ENCODE results near the gene ATR. TPM values are rescaled to one million over a fixed set of nuclear protein-coding genes. Genes with fewer than 3 reads are reported as not detected.

ATR gene
- total RNA-seq = 8.3 TPM

DNA sequence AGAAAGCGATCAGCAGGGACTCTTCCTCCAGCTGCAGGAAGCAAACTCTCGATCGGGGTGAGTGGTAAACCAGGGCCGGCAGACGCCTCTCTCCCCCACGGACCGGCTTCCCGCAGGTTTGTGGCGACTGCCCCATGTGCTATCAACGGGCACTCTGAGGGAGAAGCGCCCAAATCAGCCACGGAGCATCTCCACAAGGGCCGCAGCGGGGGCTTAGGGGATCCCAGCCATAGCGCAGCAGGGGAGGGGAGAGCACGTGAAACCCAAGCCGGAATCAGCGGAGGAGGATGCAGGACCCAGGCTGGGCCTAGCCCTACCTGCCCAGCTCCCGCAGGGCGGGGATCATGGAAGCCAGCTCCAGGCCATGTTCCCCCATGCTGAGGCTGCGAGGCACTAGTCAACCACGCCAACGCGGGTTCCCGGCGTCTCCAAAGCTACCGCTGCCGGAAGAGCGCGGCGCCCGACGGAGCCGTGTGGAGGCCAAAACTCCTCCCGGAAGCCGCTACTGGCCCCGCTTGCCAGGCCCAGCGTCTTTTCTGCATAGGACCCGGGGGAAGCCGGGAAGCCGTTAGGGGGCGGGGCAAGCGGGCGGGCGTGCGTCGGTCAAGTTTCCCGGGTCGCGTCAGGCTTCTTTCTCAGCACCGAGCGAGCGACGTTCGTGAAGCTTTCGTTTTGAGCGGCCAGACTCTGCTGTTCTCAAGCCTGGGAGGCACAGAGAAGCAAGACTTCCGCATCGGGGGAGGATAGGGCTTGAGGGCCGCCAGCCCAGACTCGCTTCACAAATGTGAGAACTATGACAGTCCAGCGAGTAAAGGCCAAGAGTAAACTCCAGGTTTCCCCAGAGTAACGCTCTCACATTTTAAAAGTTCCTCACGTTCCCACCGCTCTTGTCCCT, at the start of gene ATR:
Gene ATR (minus strand): TSS at position 405 of the 895 bp plus-strand sequence. CDS start 29 bp downstream, at position 376.
- peak within 1 kb of the TSS; percentile 65 to 81 for H3K4me3 ChIP-seq
- H3K9me3 ChIP-seq = no peaks in the 10 kb centered on the region
- intact Hi-C loops (cut with DNase I) = loop anchor here (1.0 to 2.0 kb wide), 4 partner anchors 17 to 422 kb away; partner anchors contain the start of genes TRPC1, U2SURP and XRN1
- peak; percentile 85 to 98 for DNase-seq (ENCODE audit: low spot score in 2 of 2)
- H3K4me1 ChIP-seq = peaks cover 0 to 10% of the 10 kb centered on the region in 2 donors
- no peaks in the 10 kb centered on the region for H3K27me3 ChIP-seq
- TF ChIP-seq, protein P1, sequence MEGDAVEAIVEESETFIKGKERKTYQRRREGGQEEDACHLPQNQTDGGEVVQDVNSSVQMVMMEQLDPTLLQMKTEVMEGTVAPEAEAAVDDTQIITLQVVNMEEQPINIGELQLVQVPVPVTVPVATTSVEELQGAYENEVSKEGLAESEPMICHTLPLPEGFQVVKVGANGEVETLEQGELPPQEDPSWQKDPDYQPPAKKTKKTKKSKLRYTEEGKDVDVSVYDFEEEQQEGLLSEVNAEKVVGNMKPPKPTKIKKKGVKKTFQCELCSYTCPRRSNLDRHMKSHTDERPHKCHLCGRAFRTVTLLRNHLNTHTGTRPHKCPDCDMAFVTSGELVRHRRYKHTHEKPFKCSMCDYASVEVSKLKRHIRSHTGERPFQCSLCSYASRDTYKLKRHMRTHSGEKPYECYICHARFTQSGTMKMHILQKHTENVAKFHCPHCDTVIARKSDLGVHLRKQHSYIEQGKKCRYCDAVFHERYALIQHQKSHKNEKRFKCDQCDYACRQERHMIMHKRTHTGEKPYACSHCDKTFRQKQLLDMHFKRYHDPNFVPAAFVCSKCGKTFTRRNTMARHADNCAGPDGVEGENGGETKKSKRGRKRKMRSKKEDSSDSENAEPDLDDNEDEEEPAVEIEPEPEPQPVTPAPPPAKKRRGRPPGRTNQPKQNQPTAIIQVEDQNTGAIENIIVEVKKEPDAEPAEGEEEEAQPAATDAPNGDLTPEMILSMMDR (IDR thresholded peaks at IDR 0.05) = no peak
- H3K27ac ChIP-seq = peak within 1 kb of the TSS; percentile 91 to 94
- H3K36me3 ChIP-seq = no peaks in the 10 kb centered on the region

DNA sequence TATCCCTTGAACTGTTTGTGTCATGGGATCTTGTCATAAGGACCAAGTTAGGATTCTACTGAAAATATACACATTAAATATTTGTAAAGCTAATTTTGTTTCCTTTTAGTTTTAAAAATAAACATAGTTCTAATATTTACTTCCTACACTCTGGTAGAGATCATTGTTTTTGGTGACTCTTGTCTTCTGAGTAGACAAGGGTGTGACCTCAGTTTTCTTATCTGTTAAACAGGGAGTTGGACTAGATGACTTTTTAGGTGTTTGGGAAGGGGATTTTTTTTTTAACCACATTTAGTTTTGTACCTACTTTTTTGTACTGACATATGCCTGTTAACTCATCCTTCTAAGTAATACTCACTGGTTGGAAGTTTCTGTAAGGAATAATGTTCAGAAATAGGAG, 48.4 kb upstream of the ATR start:
- intact Hi-C loops (cut with DNase I) = no loop called here
- H3K27me3 ChIP-seq = no peaks in the 10 kb centered on the region
- no peaks in the 10 kb centered on the region for H3K4me1 ChIP-seq
- H3K4me3 ChIP-seq = no peak overlapping the region
- H3K36me3 ChIP-seq = no peaks in the 10 kb centered on the region
- H3K9me3 ChIP-seq = no peaks in the 10 kb centered on the region
- TF ChIP-seq, protein P1 (IDR thresholded peaks at IDR 0.05) = no peak
- DNase-seq (ENCODE audit: low spot score in 2 of 2) = no peak
- no peak overlapping the region for H3K27ac ChIP-seq

DNA sequence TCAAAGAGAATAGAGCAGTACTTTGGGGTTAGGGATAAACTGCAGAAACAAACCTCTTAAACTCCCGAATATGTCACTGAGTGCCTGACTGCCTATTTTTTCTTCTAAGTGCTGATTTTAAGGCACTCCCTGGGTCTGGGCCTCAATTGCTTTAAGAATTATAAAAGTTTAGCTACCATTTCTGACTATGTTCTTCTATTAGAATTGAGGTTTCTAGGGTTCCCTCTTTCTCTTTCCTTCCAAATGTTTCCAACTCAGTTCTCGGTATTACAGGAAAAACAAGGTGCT, 46.6 kb upstream of the ATR start:
- intact Hi-C loops (cut with DNase I) = no loop called here
- H3K9me3 ChIP-seq = no peaks in the 10 kb centered on the region

DNA sequence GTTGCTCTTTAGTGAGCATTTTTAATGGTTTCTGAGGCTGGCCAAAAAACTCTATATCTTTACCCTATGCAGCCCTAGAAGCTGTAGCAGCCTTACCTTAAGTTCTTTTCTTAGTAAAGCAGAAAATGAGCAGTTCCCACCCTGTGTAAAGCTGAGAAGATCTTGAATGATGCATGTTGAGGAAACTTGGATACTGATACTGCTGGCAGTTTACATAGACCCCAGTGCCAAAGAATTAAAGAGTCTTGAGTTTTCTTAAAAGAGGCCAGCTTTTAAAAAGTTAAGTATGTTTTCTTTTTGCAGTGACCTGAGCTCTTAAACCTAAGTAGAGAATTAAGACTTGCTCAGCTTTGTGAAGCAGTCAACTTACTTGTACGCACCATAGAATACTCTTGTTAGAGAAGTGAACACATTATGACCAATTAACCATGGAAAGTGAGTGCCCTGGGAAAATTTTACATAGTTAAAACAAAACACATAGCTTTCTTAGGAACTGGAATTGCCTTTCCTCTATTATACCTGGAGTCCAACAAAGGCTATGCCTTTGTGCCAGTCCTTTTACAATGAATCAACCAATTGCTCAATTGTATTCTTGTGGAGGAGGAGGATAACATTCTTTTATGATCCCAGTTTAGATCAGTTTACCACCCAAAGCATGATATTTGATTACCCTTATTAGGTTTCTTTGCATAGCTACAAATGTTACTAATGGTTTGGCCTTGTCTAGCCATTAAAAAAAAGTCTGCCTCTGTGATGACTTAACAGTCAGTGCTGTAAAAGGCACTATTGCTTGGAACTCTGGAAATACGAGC, 46.0 kb upstream of the ATR start:
- Histone ChIP-seq H3K27me3 (no peaks in the 10 kb centered on the region), H3K4me1 (no peaks in the 10 kb centered on the region), H3K27ac (no peak overlapping the region), H3K9me3 (no peaks in the 10 kb centered on the region), H3K36me3 (no peaks in the 10 kb centered on the region), H3K4me3 (no peak overlapping the region)
- TF ChIP-seq, protein P1 (IDR thresholded peaks at IDR 0.05) = no peak
- no peak for DNase-seq (ENCODE audit: low spot score in 2 of 2)
- intact Hi-C loops (cut with DNase I) = no loop called here

More for the DNA sequence above, 46.6 kb upstream of the ATR start:
- TF ChIP-seq, protein P1 (IDR thresholded peaks at IDR 0.05) = no peak
- Histone ChIP-seq H3K27me3 (no peaks in the 10 kb centered on the region), H3K36me3 (no peaks in the 10 kb centered on the region), H3K4me1 (no peaks in the 10 kb centered on the region), H3K4me3 (no peak overlapping the region), H3K27ac (no peak overlapping the region)
- no peak for DNase-seq (ENCODE audit: low spot score in 2 of 2)

DNA sequence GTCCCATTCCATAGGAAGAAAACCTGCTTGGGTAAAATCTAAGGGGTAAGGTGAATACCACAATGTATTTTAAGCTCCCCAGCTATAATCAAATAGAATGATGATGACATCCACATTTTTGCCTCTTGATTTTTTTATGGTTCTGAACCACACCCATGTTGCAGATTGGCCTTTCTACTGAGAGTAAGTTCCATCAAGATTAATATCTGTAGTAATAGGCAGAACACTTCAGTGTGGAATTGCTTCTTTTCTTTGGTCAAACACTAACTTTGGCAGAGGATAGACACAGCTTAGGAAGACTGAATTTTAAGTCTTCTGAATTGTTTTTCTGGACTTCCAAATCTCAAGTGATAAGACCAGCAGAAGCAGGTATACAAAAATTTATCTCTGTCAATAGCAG, 44.7 kb upstream of the ATR start:
- Histone ChIP-seq H3K36me3 (no peaks in the 10 kb centered on the region), H3K9me3 (no peaks in the 10 kb centered on the region), H3K4me1 (no peaks in the 10 kb centered on the region), H3K27me3 (no peaks in the 10 kb centered on the region), H3K4me3 (no peak overlapping the region), H3K27ac (no peak overlapping the region)
- intact Hi-C loops (cut with DNase I) = no loop called here
- DNase-seq (ENCODE audit: low spot score in 2 of 2) = no peak
- TF ChIP-seq, protein P1 (IDR thresholded peaks at IDR 0.05) = no peak
